HCT116 (cell line): ENCODE measurements around the gene CDH4. TPM values are rescaled to one million over a fixed set of nuclear protein-coding genes. Genes with fewer than 3 reads are reported as not detected.

ENCODE experiments used
- ATAC-seq: fragments of 200-7000 bp; cut with Tn5 transposase; 2 replicates; pipeline ENCODE4 v1.9.1; 2020; ENCODE audit warnings: mild to moderate bottlenecking, moderate library complexity
- BruUV-seq: library from RNA; stranded (reverse); fragments of 400-500 nt; replicated peaks from 2 replicates; lab custom pipeline; 2021; lab: Mats Ljungman, UMichigan
- CTCF ChIA-PET: fragments of 300-600 bp; sonication (Branson Sonifier 250); formaldehyde crosslinking; loops from one replicate; lab custom pipeline; 2021; ENCODE audit warnings: antibody characterized with exemption; lab: Charles Lee
- POLR2A ChIA-PET: fragments of 300-600, 350-600 bp; sonication (Branson Sonifier 250); formaldehyde crosslinking; loops from one replicate; lab custom pipeline; 2021; ENCODE audit warnings: antibody characterized with exemption; lab: Charles Lee
- RAD21 ChIA-PET, 2 experiments: fragments of 300-600 bp; sonication (Branson Sonifier 250); formaldehyde crosslinking; loops; one replicate each; lab custom pipeline; 2023; ENCODE audit warnings: low total read pairs in 2 of 2; ENCODE audit not compliant: uncharacterized antibody in 2 of 2, unreplicated experiment in 2 of 2, low non-redundant PET in 1 of 2; lab: Charles Lee
- DNase-seq: peaks from one replicate; pipeline ENCODE4 v3.0.0-alpha.2; 2010; ENCODE audit warnings: low read depth, low spot score
- H2AFZ ChIP-seq: fragments of 200-600 bp; shearing (Covaris generic), sonication (generic); 2 replicates; pipeline ENCODE4 v1.6.1; 2017; ENCODE audit warnings: low read depth, mixed run types, mixed read lengths, antibody characterized with exemption, low read length; ENCODE audit not compliant: poor library complexity, severe bottlenecking
- H3K27ac ChIP-seq: 2 replicates; pipeline ENCODE4 v1.5.1; 2012; ENCODE audit warnings: low read depth, low read length
- H3K27me3 ChIP-seq: fragments of 200-600 bp; sonication (generic); 2 replicates; pipeline ENCODE4 v1.6.1; 2016; ENCODE audit warnings: mixed run types, low read length, mixed read lengths; ENCODE audit not compliant: insufficient read depth
- H3K36me3 ChIP-seq, 2 experiments: fragments of 200-500 bp in 1 of 2; fragments of 200-600 bp in 1 of 2; sonication (Bioruptor generic) in 1 of 2; sonication (generic) in 1 of 2; 2 replicates each; pipeline versions ENCODE4 v1.5.1 to v1.6.1; 2014 to 2016; ENCODE audit warnings: low read length in 2 of 2, inconsistent platforms in 1 of 2, mixed read lengths in 1 of 2, mixed run types in 1 of 2; ENCODE audit not compliant: insufficient read depth in 2 of 2, control insufficient read depth in 1 of 2
- H3K4me1 ChIP-seq, 2 experiments: fragments of 200-600 bp in 1 of 2; sonication (generic) in 1 of 2; 2 replicates each; pipeline versions ENCODE4 v1.5.1 to v1.6.1; 2012 to 2017; ENCODE audit warnings: low read length in 2 of 2, inconsistent platforms in 1 of 2, mild to moderate bottlenecking in 1 of 2, mixed read lengths in 1 of 2, mixed run types in 1 of 2, moderate library complexity in 1 of 2; ENCODE audit not compliant: insufficient read depth in 2 of 2, control insufficient read depth in 1 of 2
- H3K4me2 ChIP-seq: fragments of 200-600 bp; sonication (generic); 2 replicates; pipeline ENCODE4 v1.6.1; 2017; ENCODE audit warnings: mixed run types, low read length, mixed read lengths
- H3K4me3 ChIP-seq, 2 experiments: fragments of 200-600 bp in 1 of 2; sonication (generic) in 1 of 2; replicated peaks in 1 of 2; 2 replicates each; pipeline ENCODE4 v1.5.1; 2011 to 2016; ENCODE audit warnings: low read length in 2 of 2, control low read depth in 1 of 2, low read depth in 1 of 2, mild to moderate bottlenecking in 1 of 2, mixed read lengths in 1 of 2, mixed run types in 1 of 2
- H3K79me2 ChIP-seq: fragments of 200-600 bp; sonication (generic); 2 replicates; pipeline ENCODE4 v1.6.1; 2017; ENCODE audit warnings: mild to moderate bottlenecking, mixed run types, low read length, moderate library complexity, mixed read lengths; ENCODE audit not compliant: insufficient read depth
- H3K9ac ChIP-seq: fragments of 200-600 bp; sonication (generic); 2 replicates; pipeline ENCODE4 v1.6.1; 2016; ENCODE audit warnings: low read length, mixed read lengths
- H3K9me2 ChIP-seq: fragments of 200-600 bp; sonication (generic), shearing (Covaris generic); 2 replicates; pipeline ENCODE4 v1.6.1; 2017; ENCODE audit warnings: mixed run types, mild to moderate bottlenecking, moderate library complexity; ENCODE audit not compliant: insufficient read depth
- H3K9me3 ChIP-seq, 2 experiments: fragments of 200-500 bp in 1 of 2; fragments of 200-600 bp in 1 of 2; sonication (Bioruptor generic) in 1 of 2; sonication (generic) in 1 of 2; 2 replicates each; pipeline ENCODE4 v1.6.1; 2014 to 2017; ENCODE audit warnings: low read length in 2 of 2, mixed read lengths in 2 of 2, inconsistent platforms in 1 of 2, low read depth in 1 of 2, mild to moderate bottlenecking in 1 of 2, mixed run types in 1 of 2, moderate library complexity in 1 of 2; ENCODE audit not compliant: control insufficient read depth in 1 of 2, insufficient read depth in 1 of 2
- H4K20me1 ChIP-seq: fragments of 200-600 bp; sonication (generic), shearing (Covaris generic); 2 replicates; pipeline ENCODE4 v1.6.1; 2017; ENCODE audit warnings: mixed run types, mild to moderate bottlenecking, moderate library complexity; ENCODE audit not compliant: insufficient read depth
- CBX3 ChIP-seq: IDR thresholded peaks from 2 replicates; pipeline ENCODE4 v1.6.1; 2012; ENCODE audit warnings: low read depth
- CTCF ChIP-seq, 3 experiments: fragments of 200-600 bp in 1 of 3; sonication (generic) in 1 of 3; IDR thresholded peaks in 2 of 3; conservative IDR thresholded peaks in 1 of 3; 2 replicates each; pipeline ENCODE4 v1.5.1; 2012 to 2017; ENCODE audit warnings: low read depth in 2 of 3, low read length in 2 of 3, antibody characterized with exemption in 1 of 3, borderline replicate concordance in 1 of 3, control low read depth in 1 of 3, mild to moderate bottlenecking in 1 of 3, mixed read lengths in 1 of 3, mixed run types in 1 of 3, moderate library complexity in 1 of 3; ENCODE audit not compliant: insufficient read depth in 1 of 3
- EGR1 ChIP-seq: IDR thresholded peaks from 2 replicates; pipeline ENCODE4 v1.6.1; 2012; ENCODE audit warnings: low read depth
- ELF1 ChIP-seq: IDR thresholded peaks from 2 replicates; pipeline ENCODE4 v1.6.1; 2012; ENCODE audit warnings: low read depth, borderline replicate concordance
- EZH2phosphoT487 ChIP-seq: fragments of 200-600 bp; IDR thresholded peaks from 2 replicates; pipeline ENCODE4 v1.6.1; 2018; ENCODE audit warnings: antibody characterized with exemption, borderline replicate concordance
- JUND ChIP-seq: IDR thresholded peaks from 2 replicates; pipeline ENCODE4 v1.6.1; 2012
- MAX ChIP-seq: IDR thresholded peaks from 2 replicates; pipeline ENCODE4 v1.6.1; 2012
- POLR2A ChIP-seq: IDR thresholded peaks from 2 replicates; pipeline ENCODE4 v1.7.0; 2011; ENCODE audit warnings: borderline replicate concordance; ENCODE audit not compliant: insufficient read depth, insufficient read length; ENCODE audit errors: extremely low read depth
- POLR2AphosphoS5 ChIP-seq: IDR thresholded peaks from 2 replicates; pipeline ENCODE4 v1.6.1; 2011; ENCODE audit warnings: mild to moderate bottlenecking, low read depth, low read length, moderate library complexity
- RAD21 ChIP-seq: IDR thresholded peaks from 2 replicates; pipeline ENCODE4 v1.6.1; 2012; ENCODE audit warnings: low read depth, mild to moderate bottlenecking
- REST ChIP-seq: IDR thresholded peaks from 2 replicates; pipeline ENCODE4 v1.6.1; 2012; ENCODE audit warnings: low read depth
- SIN3A ChIP-seq: IDR thresholded peaks from 2 replicates; pipeline ENCODE4 v1.6.1; 2012; ENCODE audit warnings: low read depth
- SP1 ChIP-seq: IDR thresholded peaks from 2 replicates; pipeline ENCODE4 v1.6.1; 2012; ENCODE audit warnings: low read depth
- SRF ChIP-seq: IDR thresholded peaks from 2 replicates; pipeline ENCODE4 v1.6.1; 2012; ENCODE audit warnings: low read depth
- TCF7L2 ChIP-seq: IDR thresholded peaks from 2 replicates; pipeline ENCODE4 v1.7.0; 2011; ENCODE audit warnings: borderline replicate concordance, inconsistent platforms; ENCODE audit not compliant: insufficient read depth, insufficient read length; ENCODE audit errors: extremely low read depth
- YY1 ChIP-seq: IDR thresholded peaks from 2 replicates; pipeline ENCODE4 v1.6.1; 2011; ENCODE audit warnings: low read length, low read depth, moderate library complexity, mild to moderate bottlenecking; ENCODE audit not compliant: insufficient replicate concordance; ENCODE audit errors: extremely low read depth
- ZFX ChIP-seq: fragments of 450-650 bp; IDR thresholded peaks from 2 replicates; pipeline ENCODE4 v1.6.1; 2017
- ZNF274 ChIP-seq: fragments of 200-500 bp; sonication (Bioruptor generic); IDR thresholded peaks from 2 replicates; pipeline ENCODE4 v1.6.1; 2014; ENCODE audit warnings: mild to moderate bottlenecking, low read depth, low read length, inconsistent platforms
- intact Hi-C: fragments of 100-400 bp; cut with micrococcal nuclease; formaldehyde crosslinking; loops from 2 replicates; pipeline ENCODE4 v1.10.0; 2022
- total RNA-seq: library from RNA; stranded (reverse); gene quantifications from one replicate; pipeline ENCODE4 v1.2.1, GENCODE V29; 2021; ENCODE audit not compliant: unreplicated experiment
- TF ChIP-seq, protein P1 (sequence below): IDR thresholded peaks from 2 replicates; pipeline ENCODE4 v1.6.1; 2012
- TF ChIP-seq, protein P2 (sequence below): IDR thresholded peaks from 2 replicates; pipeline ENCODE4 v1.6.1; 2011; ENCODE audit warnings: mild to moderate bottlenecking, low read length, moderate library complexity; ENCODE audit not compliant: insufficient replicate concordance; ENCODE audit errors: extremely low read depth

Gene CDH4
- total RNA-seq, 1 experiment from 2014 or later = not detected

DNA sequence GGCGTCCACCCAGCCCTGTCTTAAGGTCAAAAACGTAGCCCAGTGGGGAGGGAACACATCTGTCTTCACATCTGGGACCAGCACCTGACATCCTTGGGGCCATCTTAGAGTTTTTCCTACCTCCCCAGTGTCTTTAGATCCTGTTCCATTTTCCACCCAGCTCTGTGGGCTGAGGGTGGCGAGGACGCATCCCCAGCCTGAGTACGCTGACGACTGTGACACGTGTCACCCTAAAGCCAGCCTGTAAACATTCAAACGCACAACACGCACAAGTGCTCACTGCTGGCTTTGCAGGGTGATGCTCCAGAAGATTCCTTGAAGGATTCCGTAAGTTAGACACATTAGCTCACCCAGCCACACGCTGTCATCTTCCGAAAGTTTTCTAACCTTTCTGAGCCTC is 597.8 kb downstream of the CDH4 start:
- Histone ChIP-seq H3K4me1 (no peaks in the 10 kb centered on the region), H3K79me2 (no peaks in the 10 kb centered on the region), H3K9me3 (no peaks in the 10 kb centered on the region; a peak in 1 of 4 replicates), H3K4me2 (no peak overlapping the region), H3K9me2 (no peaks in the 10 kb centered on the region), H2AFZ (no peak overlapping the region), H3K4me3 (no peak overlapping the region), H3K36me3 (no peaks in the 10 kb centered on the region), H3K27ac (no peak overlapping the region), H3K9ac (no peak overlapping the region), H4K20me1 (no peaks in the 10 kb centered on the region)
- DNase-seq = no peak
- BruUV-seq = no TSS peak
- intact Hi-C loops = no loop called here
- ChIA-PET CTCF (no interaction called here), RAD21 (no interaction called here), POLR2A (no interaction called here)
- TF ChIP-seq SP1 (no peak), EZH2phosphoT487 (no peak), SRF (no peak), SIN3A (no peak), TCF7L2 (no peak), POLR2A (no peak), EGR1 (no peak), ZNF274 (no peak), CTCF (IDR thresholded peaks at IDR 0.05 in 2 of 3, conservative IDR thresholded peaks at IDR 0.05 in 1 of 3; ENCODE audit: borderline replicate concordance in 1 of 3, insufficient read depth in 1 of 3, low read depth in 2 of 3, low read length in 2 of 3) (no peak), POLR2AphosphoS5 (no peak), YY1 (no peak), MAX (no peak), JUND (no peak), REST (no peak), ZFX (no peak), CBX3 (no peak), ELF1 (no peak), RAD21 (no peak)
- TF ChIP-seq, protein P1, sequence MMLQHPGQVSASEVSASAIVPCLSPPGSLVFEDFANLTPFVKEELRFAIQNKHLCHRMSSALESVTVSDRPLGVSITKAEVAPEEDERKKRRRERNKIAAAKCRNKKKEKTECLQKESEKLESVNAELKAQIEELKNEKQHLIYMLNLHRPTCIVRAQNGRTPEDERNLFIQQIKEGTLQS = no peak
- TF ChIP-seq, protein P2, sequence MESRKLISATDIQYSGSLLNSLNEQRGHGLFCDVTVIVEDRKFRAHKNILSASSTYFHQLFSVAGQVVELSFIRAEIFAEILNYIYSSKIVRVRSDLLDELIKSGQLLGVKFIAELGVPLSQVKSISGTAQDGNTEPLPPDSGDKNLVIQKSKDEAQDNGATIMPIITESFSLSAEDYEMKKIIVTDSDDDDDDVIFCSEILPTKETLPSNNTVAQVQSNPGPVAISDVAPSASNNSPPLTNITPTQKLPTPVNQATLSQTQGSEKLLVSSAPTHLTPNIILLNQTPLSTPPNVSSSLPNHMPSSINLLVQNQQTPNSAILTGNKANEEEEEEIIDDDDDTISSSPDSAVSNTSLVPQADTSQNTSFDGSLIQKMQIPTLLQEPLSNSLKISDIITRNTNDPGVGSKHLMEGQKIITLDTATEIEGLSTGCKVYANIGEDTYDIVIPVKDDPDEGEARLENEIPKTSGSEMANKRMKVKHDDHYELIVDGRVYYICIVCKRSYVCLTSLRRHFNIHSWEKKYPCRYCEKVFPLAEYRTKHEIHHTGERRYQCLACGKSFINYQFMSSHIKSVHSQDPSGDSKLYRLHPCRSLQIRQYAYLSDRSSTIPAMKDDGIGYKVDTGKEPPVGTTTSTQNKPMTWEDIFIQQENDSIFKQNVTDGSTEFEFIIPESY = no peak
- TF ChIP-seq, all 23 proteins: peak for 0
- 0 out of 2 replicates have a peak, but pooled peaks cover 5% of the 10 kb centered on the region for H3K27me3 ChIP-seq
- no peak for ATAC-seq
